ENCODE data around the gene FAM20A.

Gene FAM20A

GRCh38 chr17:68491381-68492231, 109.6 kb downstream of the FAM20A start:
- DNase-seq (ENCODE audit: low spot score): peak; percentile 47

- DNase-seq (ENCODE audit: low spot score): no peak
Observed at GRCh38 chr17:68489919-68490318, 111.2 kb downstream of the FAM20A start.
